ENCODE measurements around the gene SORBS2. TPM values are rescaled to one million over a fixed set of nuclear protein-coding genes. Genes with fewer than 3 reads are reported as not detected.

SORBS2 gene
- total and polyA plus RNA-seq, 2 donors (not counting 1 experiment from before 2014, with no cell fraction given): 0.25 to 0.89 TPM

DNA sequence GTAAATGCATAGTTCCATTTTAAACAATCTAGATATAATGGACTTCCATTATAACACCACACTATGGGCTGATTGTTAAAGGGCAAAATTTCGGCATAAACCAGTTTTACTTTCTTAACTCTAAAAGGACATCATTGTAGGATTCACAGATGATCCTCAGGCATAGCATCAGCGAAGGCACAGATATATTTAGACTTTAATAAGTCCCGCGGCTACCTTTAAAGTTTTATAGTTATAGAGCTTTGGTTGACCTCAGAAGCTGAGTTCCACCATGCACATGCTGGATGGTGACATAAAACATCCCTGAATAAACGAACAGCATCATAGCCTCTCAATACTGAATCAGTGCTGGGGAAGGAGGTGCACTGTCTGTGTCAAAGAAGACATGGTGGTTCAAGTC lies 151.7 kb downstream of the SORBS2 start:
- no CpG with 5 or more reads among the region's 5 CpGs for WGBS (ENCODE audit: insufficient coverage)
- no peak overlapping the region for H3K27ac Mint-ChIP-seq

GRCh38 chr4:185657699-185658098 lies 154.3 kb downstream of the SORBS2 start:
- DNase-seq: no peak
- TF ChIP-seq CTCF (IDR thresholded peaks at IDR 0.05): no peak
- no peak for TF ChIP-seq EZH2 (IDR thresholded peaks at IDR 0.05; ENCODE audit: borderline replicate concordance, insufficient read depth, low read depth, low read length, poor library complexity, severe bottlenecking)
- intact Hi-C loops (cut with micrococcal nuclease): no loop called here
- Mint-ChIP-seq H3K4me1 (no peaks in the 10 kb centered on the region), H3K27me3 (peaks cover 21% of the 10 kb centered on the region), H3K9me3 (ENCODE audit: insufficient read depth) (no peaks in the 10 kb centered on the region), H3K27ac (no peak overlapping the region), H3K4me3 (no peak overlapping the region)
- no peaks in the 10 kb centered on the region for H4K20me1 ChIP-seq (ENCODE audit: control insufficient read depth, insufficient read depth, low read length, poor library complexity, severe bottlenecking)
- WGBS (ENCODE audit: insufficient coverage): no CpG with 5 or more reads among the region's 1 CpG
- no peaks in the 10 kb centered on the region for H3K27me3 ChIP-seq (replicated peaks in 1 of 4; ENCODE audit: control extremely low read depth in 1 of 4, control insufficient read depth in 3 of 4, insufficient read depth in 4 of 4, low read length in 3 of 4)
- no peak overlapping the region for H3K4me3 ChIP-seq (ENCODE audit: control extremely low read depth in 1 of 5, extremely low read depth in 1 of 5, insufficient read depth in 1 of 5, low read depth in 2 of 5, low read length in 4 of 5)
- ChIA-PET CTCF (no interaction called here), POLR2A (no interaction called here)
- no peak for ATAC-seq (ENCODE audit: low read depth)
- no peak overlapping the region for H2AFZ ChIP-seq (ENCODE audit: insufficient read depth, low read depth, low read length, poor library complexity, severe bottlenecking)
- no peak overlapping the region for H3K9ac ChIP-seq (ENCODE audit: low read length)
- no peaks in the 10 kb centered on the region for H3K79me2 ChIP-seq (ENCODE audit: control insufficient read depth, insufficient read depth, low read length)
- H3K4me1 ChIP-seq (ENCODE audit: control insufficient read depth in 2 of 2, insufficient read depth in 2 of 2, low read length in 2 of 2): no peaks in the 10 kb centered on the region
- H3K27ac ChIP-seq (ENCODE audit: low read length in 2 of 2): no peak overlapping the region
- H3K4me2 ChIP-seq (replicated peaks; ENCODE audit: low read depth, low read length, poor library complexity, severe bottlenecking): no peak overlapping the region
- no peaks in the 10 kb centered on the region for H3K36me3 ChIP-seq (replicated peaks in 1 of 2; ENCODE audit: control extremely low read depth in 1 of 2, control insufficient read depth in 1 of 2, extremely low read depth in 1 of 2, insufficient read depth in 2 of 2, low read length in 1 of 2)
- no peaks in the 10 kb centered on the region for H3K9me3 ChIP-seq (ENCODE audit: control extremely low read depth in 1 of 3, control insufficient read depth in 2 of 3, insufficient read depth in 1 of 3, low read length in 2 of 3)

More for the DNA sequence above, 151.7 kb downstream of the SORBS2 start:
- no peak for DNase-seq
- TF ChIP-seq CTCF (IDR thresholded peaks at IDR 0.05) (no peak), EZH2 (IDR thresholded peaks at IDR 0.05; ENCODE audit: borderline replicate concordance, insufficient read depth, low read depth, low read length, poor library complexity, severe bottlenecking) (no peak)
- Histone ChIP-seq H3K4me2 (replicated peaks; ENCODE audit: low read depth, low read length, poor library complexity, severe bottlenecking) (no peak overlapping the region), H3K9me3 (ENCODE audit: control extremely low read depth in 1 of 3, control insufficient read depth in 2 of 3, insufficient read depth in 1 of 3, low read length in 2 of 3) (no peaks in the 10 kb centered on the region), H3K27me3 (replicated peaks in 1 of 4; ENCODE audit: control extremely low read depth in 1 of 4, control insufficient read depth in 3 of 4, insufficient read depth in 4 of 4, low read length in 3 of 4) (no peaks in the 10 kb centered on the region), H3K9ac (ENCODE audit: low read length) (no peak overlapping the region), H3K36me3 (replicated peaks in 1 of 2; ENCODE audit: control extremely low read depth in 1 of 2, control insufficient read depth in 1 of 2, extremely low read depth in 1 of 2, insufficient read depth in 2 of 2, low read length in 1 of 2) (no peaks in the 10 kb centered on the region), H3K4me1 (ENCODE audit: control insufficient read depth in 2 of 2, insufficient read depth in 2 of 2, low read length in 2 of 2) (no peaks in the 10 kb centered on the region), H3K27ac (ENCODE audit: low read length in 2 of 2) (no peak overlapping the region), H2AFZ (ENCODE audit: insufficient read depth, low read depth, low read length, poor library complexity, severe bottlenecking) (no peak overlapping the region), H3K4me3 (ENCODE audit: control extremely low read depth in 1 of 5, extremely low read depth in 1 of 5, insufficient read depth in 1 of 5, low read depth in 2 of 5, low read length in 4 of 5) (no peak overlapping the region), H3K79me2 (ENCODE audit: control insufficient read depth, insufficient read depth, low read length) (no peaks in the 10 kb centered on the region), H4K20me1 (ENCODE audit: control insufficient read depth, insufficient read depth, low read length, poor library complexity, severe bottlenecking) (no peaks in the 10 kb centered on the region)
- ChIA-PET CTCF (no interaction called here), POLR2A (no interaction called here)
- Mint-ChIP-seq H3K9me3 (ENCODE audit: insufficient read depth) (no peaks in the 10 kb centered on the region), H3K4me1 (no peaks in the 10 kb centered on the region), H3K4me3 (no peak overlapping the region), H3K27me3 (peaks cover 25% of the 10 kb centered on the region)
- ATAC-seq (ENCODE audit: low read depth): no peak
- intact Hi-C loops (cut with micrococcal nuclease): no loop called here
